Activated naive CD8-positive, alpha-beta T cell treated with anti-CD3 and anti-CD28 coated beads for 36 hours (primary cell): Measurements from ENCODE around the gene TPPP. TPM values are rescaled to one million over a fixed set of nuclear protein-coding genes. Genes with fewer than 3 reads are reported as not detected.

Experiments used
- DNase-seq: peaks from one replicate; pipeline ENCODE4 v3.0.0; 2021
- H3K27ac Mint-ChIP-seq: one replicate; pipeline ENCODE4 v1.8.0; 2022; ENCODE audit warnings: mild to moderate bottlenecking, moderate library complexity, mixed read lengths
- H3K27me3 Mint-ChIP-seq: one replicate; pipeline ENCODE4 v1.8.0; 2022; ENCODE audit warnings: mild to moderate bottlenecking, mixed read lengths
- H3K36me3 Mint-ChIP-seq: one replicate; pipeline ENCODE4 v1.8.0; 2021; ENCODE audit warnings: mild to moderate bottlenecking, mixed read lengths
- H3K4me1 Mint-ChIP-seq: one replicate; pipeline ENCODE4 v1.8.0; 2021; ENCODE audit warnings: mixed read lengths
- H3K4me3 Mint-ChIP-seq: one replicate; pipeline ENCODE4 v1.8.0; 2022; ENCODE audit warnings: mild to moderate bottlenecking, moderate library complexity, mixed read lengths
- H3K9me3 Mint-ChIP-seq: one replicate; pipeline ENCODE4 v1.8.0; 2022; ENCODE audit warnings: mixed read lengths
- total RNA-seq, 2 experiments: library from RNA; stranded (reverse); gene quantifications; one replicate each; pipeline ENCODE4 v1.2.3, GENCODE V29; 2021

Gene TPPP
- total RNA-seq, 2 experiments from 2014 or later, result 0.08 TPM; not detected in 1

DNA sequence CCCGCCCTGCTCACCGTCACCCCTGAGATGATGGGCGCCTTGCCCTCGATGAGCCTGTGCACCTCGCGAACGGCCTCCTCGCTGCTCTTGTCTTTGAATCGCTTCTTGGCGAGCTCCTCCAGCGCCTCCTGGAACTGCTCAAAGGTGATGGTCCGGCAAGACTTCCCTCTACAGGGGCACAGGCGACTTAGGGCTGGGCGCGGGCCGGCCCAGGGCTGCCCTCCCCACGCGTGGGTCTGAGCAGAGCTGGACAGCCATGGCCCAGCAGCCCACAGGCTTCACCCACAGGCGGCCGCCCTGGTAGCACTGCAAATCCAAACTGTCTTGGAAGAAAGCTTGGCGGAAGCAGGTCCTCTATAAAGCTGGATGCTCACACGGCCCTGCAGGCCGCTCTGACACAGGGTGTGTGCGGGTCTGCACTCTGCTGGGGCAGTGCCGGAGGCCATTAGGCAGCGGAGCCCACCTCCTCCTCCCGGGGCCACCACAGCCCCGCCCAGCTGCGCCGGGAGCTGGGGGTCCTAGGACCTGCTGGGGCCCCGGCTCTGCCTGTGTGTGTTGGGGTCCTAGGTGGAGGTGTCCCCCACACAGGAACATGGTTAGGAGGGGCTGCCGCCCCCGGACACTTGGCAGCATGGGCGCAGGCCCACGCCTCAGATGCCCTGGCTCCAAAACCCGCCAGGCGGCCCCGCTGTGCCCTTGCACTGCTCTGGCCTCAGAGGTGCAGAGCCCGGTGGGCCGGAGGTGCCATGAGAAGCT, 27.0 kb downstream of the TPPP start:
- peaks cover 16% of the 10 kb centered on the region for H3K36me3 Mint-ChIP-seq
- no peaks in the 10 kb centered on the region for H3K4me1 Mint-ChIP-seq
- no peak for DNase-seq
- H3K27me3 Mint-ChIP-seq, result no peaks in the 10 kb centered on the region
- no peak overlapping the region for H3K4me3 Mint-ChIP-seq
- H3K27ac Mint-ChIP-seq, result no peak overlapping the region
- no peaks in the 10 kb centered on the region for H3K9me3 Mint-ChIP-seq

DNA sequence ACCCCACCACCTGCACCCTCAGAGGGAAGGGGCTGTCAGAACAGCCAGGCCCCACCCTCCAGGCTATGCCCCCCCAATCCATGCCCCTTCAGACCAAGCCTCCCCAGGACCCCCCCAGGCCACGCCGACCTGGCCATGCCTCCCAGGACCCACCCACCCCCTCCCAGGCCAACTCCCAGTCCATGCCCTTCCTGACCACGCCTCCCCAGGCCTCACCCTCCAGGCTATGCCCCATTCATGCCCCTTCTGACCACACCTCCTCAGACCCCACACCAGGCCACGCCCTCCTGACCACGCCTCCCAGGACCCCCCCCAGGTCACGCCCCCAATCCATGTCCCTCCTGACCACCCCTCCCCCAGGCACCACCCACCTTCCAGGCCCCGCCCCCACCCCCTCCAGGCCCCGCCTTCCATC, 27.6 kb downstream of the TPPP start:
- Mint-ChIP-seq H3K36me3 (peaks cover 17% of the 10 kb centered on the region), H3K4me3 (no peak overlapping the region), H3K9me3 (no peaks in the 10 kb centered on the region), H3K4me1 (no peaks in the 10 kb centered on the region), H3K27ac (no peak overlapping the region), H3K27me3 (no peaks in the 10 kb centered on the region)
- no peak for DNase-seq

DNA sequence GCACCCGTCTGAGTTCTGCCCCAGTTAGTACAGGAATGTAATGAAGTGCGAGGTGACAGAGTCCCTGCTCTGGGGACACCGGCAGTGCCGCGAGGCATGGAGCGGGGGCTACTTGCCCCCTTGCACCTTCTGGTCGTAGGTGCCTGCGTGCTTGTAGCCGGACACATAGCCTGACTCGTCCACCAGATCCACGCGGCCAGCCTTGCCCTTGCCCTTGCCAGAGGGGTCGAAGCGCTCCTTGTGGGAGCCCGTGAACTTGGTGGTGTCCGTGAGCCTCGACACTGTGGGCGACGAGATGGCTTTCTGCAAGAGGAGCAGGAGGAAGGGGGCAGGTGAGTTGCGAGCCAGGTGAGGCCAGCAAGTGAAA, 28.2 kb downstream of the TPPP start:
- no peaks in the 10 kb centered on the region for H3K9me3 Mint-ChIP-seq
- peaks cover 19% of the 10 kb centered on the region for H3K36me3 Mint-ChIP-seq
- H3K27ac Mint-ChIP-seq, result no peak overlapping the region
- no peaks in the 10 kb centered on the region for H3K27me3 Mint-ChIP-seq
- H3K4me1 Mint-ChIP-seq, result no peaks in the 10 kb centered on the region
- H3K4me3 Mint-ChIP-seq, result no peak overlapping the region
- no peak for DNase-seq

DNA sequence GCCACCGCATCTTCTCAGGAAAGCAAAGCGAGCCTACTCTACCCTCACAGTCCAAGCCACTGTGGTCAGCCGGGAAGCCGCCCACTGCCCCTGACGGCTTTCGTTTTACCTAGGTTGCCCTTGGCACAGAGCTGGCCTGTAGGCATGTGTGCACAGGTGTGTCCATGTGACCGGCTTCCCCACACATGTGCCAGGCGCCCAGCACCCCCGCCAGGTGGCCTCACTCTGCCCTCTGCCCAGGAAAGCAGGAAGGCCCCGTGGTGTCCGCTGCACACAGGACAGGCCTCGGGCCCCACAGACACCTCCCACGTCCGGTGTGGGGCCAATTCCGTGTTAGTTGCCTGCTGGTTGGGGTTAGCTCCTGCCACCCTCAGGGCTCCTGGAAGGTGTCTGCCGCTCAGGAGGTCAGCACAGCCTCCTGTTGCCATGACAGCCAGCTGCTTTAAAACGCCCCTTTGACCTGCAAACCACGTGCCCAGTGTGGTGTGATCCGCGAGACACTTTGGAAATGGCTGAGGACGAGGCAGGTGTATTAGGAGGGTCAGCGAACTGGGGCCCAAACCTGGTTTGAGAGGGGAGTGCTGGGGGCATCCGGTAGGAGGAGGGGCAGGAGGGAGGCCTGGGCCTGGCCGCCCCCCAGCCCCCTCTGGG, 28.7 kb downstream of the TPPP start:
- no peak for DNase-seq
- Mint-ChIP-seq H3K9me3 (no peaks in the 10 kb centered on the region), H3K4me1 (no peaks in the 10 kb centered on the region), H3K36me3 (peaks cover 24% of the 10 kb centered on the region), H3K4me3 (no peak overlapping the region), H3K27ac (no peak overlapping the region), H3K27me3 (no peaks in the 10 kb centered on the region)

DNA sequence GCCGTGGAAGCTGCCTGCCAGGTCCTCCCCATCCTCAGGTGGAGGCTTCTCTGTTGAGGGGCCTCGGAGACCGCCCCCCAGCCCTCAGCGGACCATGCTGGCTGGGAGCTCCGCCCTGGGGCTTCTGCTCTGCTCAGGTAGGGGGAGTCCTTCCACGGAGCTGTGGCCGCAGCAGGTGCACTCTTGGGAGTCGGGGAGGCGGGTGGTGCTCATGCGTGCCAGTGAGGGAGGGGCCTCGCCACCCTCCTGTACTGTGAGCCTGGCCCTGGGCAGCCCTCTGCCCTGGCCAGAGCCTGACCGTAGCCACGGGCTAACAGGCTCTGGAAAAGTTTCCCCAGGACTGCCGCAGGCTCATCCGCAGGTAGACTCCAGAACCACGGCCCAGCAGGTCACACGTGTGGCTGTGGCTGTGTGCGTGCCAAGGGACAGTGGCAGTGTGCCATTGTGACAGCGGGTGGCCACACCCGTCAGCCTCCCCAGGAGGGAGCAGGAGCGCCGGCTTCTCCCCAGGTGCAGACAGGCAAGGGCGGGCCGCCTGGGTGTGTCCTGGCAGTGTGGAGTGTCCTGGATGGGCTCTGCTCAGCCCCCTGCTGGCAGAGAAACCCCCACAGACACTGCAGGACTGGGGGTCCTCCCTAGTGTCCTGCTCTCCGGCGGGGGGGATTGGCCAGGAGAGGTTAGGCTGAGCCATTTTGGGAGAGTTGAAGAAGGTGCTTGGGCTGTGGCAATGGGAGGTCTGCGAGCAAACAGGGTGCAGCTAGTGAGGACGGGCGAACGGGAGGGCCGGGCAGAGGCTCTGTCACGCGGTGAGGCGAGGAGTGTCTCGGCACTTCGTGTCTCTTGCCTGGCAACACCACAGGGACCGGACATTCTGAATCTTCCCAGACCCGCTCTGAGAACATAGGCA, 29.5 kb downstream of the TPPP start:
- Mint-ChIP-seq H3K4me3 (no peak overlapping the region), H3K27me3 (no peaks in the 10 kb centered on the region), H3K36me3 (peaks cover 30% of the 10 kb centered on the region), H3K9me3 (no peaks in the 10 kb centered on the region), H3K4me1 (no peaks in the 10 kb centered on the region), H3K27ac (no peak overlapping the region)
- DNase-seq, result no peak

DNA sequence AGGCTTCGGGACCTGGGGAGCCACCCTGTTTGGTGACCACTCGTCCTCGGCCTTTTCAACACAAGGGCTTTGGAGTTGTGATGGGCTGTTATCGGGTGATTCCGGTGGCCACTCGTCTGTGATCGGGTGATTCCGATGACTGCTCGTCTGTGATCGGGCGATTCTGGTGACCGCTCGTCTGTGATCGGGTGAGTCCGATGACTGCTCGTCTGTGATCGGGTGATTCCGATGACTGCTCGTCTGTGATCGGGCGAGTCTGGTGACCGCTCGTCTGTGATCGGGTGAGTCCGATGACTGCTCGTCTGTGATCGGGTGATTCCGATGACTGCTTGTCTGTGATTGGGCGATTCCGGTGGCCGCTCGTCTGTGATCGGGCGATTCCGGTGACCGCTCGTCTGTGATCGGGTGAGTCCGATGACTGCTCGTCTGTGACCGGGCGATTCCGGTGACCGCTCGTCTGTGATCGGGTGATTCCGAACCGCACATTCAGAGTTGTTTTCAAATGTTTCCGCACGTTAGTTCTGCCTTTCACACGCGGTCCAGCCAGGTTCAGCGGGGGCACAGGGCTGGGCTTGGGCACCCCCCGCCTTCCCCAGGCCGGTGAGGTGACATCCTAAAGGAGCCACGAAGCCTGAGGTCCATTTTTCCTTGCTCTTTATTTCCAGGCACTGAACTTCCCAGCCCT, 30.3 kb downstream of the TPPP start:
- H3K4me3 Mint-ChIP-seq, result no peak overlapping the region
- no peaks in the 10 kb centered on the region for H3K27me3 Mint-ChIP-seq
- H3K9me3 Mint-ChIP-seq, result no peaks in the 10 kb centered on the region
- no peak for DNase-seq
- peaks cover 33% of the 10 kb centered on the region for H3K36me3 Mint-ChIP-seq
- no peak overlapping the region for H3K27ac Mint-ChIP-seq
- H3K4me1 Mint-ChIP-seq, result no peaks in the 10 kb centered on the region

DNA sequence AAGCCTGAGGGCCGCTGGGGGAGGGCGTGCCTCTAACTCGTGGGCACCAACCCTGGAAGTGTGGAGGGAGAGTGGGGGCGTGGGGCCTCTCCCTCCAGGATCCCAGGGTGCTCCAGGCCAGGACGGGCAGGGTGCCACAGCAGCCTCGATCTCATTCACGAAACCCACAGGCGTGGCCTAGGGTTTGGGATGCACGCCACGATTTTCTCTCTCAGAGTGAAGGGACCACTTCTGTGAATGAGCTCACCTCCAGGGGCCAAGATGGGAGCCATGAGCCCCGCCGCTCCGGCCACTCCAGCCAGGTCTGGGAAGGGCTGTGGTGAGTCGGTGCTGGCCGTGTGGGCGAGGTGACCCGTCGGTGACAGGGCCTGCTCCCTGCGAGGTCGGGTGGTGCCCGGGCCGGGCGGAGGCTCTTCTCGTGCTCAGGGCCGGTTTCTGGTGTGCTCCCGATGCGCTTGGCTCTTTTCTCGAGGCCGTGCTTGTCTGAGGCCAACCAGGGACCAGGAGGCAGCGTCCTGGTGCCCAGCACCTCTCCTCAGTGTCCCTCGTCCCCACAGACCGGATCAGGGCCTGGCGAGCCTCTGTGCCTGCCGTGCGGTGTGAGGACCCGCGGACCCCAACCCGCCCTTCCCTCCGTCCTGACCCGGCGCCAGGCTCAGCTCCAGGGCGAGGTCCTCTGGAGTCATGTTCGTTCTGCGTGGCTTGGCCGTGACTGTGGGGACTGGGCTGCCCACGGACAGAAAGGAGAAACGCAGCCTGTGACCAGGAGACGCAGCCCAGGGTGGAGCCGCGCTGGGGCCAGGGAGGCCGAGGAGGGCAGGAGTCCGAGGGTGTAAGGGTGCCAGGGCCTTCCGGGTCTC, 31.0 kb downstream of the TPPP start:
- Mint-ChIP-seq H3K36me3 (peaks cover 36% of the 10 kb centered on the region), H3K4me3 (no peak overlapping the region), H3K4me1 (no peaks in the 10 kb centered on the region), H3K27ac (no peak overlapping the region), H3K9me3 (no peaks in the 10 kb centered on the region), H3K27me3 (no peaks in the 10 kb centered on the region)
- no peak for DNase-seq

DNA sequence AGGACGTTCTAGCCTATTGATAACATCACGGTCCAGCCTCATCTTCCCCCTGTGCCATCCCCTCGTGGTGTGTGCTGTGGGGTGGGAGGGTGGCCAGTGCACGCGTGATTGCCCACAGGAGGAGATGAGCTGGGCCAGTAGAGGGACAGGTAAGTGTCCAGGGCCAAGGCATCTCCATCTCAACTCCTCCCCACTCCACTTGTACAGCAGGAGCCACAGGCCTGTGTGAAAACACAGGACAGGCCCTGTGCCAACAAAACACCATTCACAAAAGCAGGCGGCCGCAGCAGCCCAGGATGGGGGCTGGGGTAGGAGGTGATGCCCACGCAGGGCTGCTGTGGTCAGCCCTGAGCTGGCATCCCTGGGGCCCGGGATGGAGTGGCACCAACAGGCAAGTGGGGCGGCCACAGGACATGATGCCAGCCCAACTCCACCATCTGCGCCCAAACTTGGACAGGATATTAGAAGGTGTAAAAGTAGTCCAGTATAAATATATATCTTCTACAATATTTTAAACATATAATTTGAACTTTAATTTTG, 32.6 kb downstream of the TPPP start:
- H3K27ac Mint-ChIP-seq, result no peak overlapping the region
- DNase-seq, result no peak
- no peak overlapping the region for H3K4me3 Mint-ChIP-seq
- H3K36me3 Mint-ChIP-seq, result peaks cover 36% of the 10 kb centered on the region
- H3K4me1 Mint-ChIP-seq, result no peaks in the 10 kb centered on the region
- no peaks in the 10 kb centered on the region for H3K9me3 Mint-ChIP-seq
- H3K27me3 Mint-ChIP-seq, result no peaks in the 10 kb centered on the region

DNA sequence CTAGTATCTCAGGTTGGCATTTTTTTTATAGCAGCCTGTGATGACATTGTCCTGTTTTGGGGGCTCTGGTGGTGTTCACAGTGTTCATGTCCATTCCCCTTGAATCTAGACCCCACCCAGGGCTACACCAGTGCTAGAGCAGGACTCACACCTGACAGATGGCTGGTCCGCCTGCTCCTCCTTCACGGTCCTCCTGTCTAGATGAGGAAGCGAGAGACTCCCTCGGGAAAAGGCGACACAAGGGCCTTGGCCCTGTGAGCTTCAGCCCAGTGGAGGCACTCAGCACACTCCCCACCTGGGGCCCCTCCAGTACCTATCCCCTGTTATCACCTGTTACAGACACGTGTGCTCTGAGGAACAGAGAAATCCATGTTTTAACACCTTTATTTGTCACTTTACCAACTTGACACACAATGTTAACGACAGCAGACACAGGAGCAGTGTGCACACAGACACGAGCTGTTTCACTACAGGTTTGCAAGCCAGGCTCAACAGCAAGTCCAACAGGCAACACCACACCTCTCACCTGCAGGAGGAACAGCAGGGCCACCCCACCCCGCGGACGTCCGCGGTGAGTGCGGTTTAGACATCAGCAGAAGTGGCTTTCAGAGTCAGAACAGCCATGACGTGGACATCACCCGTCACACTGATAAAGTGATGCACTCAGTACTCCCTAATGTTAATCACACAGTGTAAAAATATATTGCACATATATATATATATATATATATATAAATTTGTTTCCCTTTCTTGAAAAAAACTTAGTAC, 33.5 kb downstream of the TPPP start:
- Mint-ChIP-seq H3K36me3 (peaks cover 36% of the 10 kb centered on the region), H3K4me3 (no peak overlapping the region), H3K27me3 (no peaks in the 10 kb centered on the region), H3K9me3 (no peaks in the 10 kb centered on the region), H3K27ac (no peak overlapping the region), H3K4me1 (no peaks in the 10 kb centered on the region)
- no peak for DNase-seq

DNA sequence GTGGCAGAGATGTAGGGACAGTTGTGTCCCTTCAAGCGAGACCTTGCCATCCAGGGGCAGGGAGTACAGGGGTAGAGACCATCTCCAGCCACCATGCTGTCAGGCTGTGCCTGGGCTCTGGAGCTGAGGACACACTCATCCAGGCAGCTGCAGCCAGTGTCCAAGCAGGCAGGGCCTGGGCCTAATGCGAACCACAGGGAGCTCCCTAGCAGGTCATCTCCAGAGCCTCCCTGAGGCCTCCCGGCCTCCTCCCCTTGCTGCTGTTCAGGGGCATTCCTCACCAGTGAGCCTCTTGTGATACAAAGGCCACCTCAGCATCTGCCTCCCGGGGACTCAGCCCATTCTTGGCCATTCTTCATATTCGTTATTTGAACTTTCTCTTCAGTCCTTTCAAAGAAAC, 35.0 kb downstream of the TPPP start:
- H3K4me1 Mint-ChIP-seq, result no peaks in the 10 kb centered on the region
- no peak for DNase-seq
- H3K27ac Mint-ChIP-seq, result no peak overlapping the region
- peaks cover 32% of the 10 kb centered on the region for H3K36me3 Mint-ChIP-seq
- H3K27me3 Mint-ChIP-seq, result no peaks in the 10 kb centered on the region
- no peaks in the 10 kb centered on the region for H3K9me3 Mint-ChIP-seq
- no peak overlapping the region for H3K4me3 Mint-ChIP-seq

DNA sequence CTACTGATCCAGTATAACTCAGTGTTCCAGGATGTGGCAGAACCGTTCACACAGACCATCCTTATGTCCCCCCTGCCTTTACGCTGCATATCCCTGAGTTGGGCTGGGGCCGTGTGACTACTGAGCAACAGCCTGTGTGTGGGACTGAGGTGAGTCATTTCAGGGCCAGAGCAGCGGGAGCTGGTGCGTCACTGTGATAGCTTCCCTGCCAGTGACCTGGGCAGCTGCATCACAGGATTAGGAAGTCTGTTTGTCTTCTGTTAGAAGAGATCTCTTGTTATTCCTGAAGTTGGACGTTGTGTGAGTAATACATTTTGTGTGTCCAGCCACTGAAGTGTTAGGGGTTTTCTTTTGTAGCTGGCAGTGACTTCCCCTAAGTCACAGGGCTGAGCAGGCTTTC, 35.6 kb downstream of the TPPP start:
- Mint-ChIP-seq H3K4me1 (no peaks in the 10 kb centered on the region), H3K4me3 (no peak overlapping the region), H3K36me3 (peaks cover 29% of the 10 kb centered on the region), H3K27me3 (no peaks in the 10 kb centered on the region), H3K9me3 (no peaks in the 10 kb centered on the region), H3K27ac (no peak overlapping the region)
- no peak for DNase-seq

DNA sequence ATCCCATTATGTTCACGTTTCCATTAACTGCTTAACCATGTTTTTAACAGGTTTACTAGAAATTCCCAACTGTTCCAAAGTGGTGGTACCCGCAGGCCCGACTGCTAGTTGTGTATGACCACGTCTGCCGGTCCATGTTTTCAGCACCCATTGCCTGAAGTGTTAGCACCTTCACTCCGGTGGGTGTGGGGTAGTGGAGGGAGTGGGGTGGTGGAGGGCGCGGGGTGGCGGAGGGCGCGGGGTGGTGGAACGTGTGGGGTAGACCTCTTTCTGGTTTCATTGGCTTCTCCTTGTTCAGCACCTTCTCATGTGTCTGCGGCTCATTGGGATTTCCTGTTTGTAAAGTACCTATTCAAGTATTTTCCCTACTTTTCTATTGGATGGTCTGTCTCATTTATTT, 37.7 kb downstream of the TPPP start:
- Mint-ChIP-seq H3K9me3 (no peaks in the 10 kb centered on the region), H3K27ac (no peak overlapping the region), H3K4me1 (no peaks in the 10 kb centered on the region), H3K27me3 (no peaks in the 10 kb centered on the region), H3K4me3 (no peak overlapping the region), H3K36me3 (peaks cover 27% of the 10 kb centered on the region)
- DNase-seq, result no peak

DNA sequence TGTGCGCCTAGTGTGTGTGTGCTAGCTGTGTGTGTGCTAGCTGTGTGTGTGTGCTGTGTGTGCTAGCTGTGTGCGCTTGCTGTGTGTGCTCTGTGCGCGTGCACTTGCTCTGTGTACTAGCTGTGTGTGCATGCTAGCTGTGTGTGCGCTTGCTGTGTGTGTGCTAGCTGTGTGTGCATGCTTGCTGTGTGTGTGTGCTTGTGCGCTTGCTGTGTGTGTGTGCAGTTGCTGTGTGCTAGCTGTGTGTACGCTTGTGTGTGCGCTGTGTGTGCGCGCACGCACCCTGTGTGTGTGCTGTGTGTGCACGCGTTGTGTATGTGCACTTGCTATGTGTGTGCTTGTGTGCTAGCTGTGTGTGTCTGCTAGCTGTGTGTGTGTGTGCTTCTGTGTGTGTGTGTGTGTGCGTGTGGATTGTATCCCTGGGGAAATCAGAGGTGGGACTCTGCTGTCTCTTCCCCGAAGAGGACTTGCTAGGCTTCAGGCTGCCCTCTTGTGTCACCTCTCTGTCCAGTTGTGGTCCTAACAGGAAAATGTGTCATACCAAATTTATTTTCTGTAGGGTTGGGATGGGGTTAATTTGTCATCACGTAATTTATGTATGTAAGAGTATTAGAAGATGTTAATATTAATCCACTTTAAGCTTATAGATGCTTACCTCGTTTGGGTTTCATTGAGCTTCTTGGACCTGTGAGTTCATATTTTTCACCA, 38.9 kb downstream of the TPPP start:
- H3K9me3 Mint-ChIP-seq, result no peaks in the 10 kb centered on the region
- H3K4me1 Mint-ChIP-seq, result no peaks in the 10 kb centered on the region
- no peak overlapping the region for H3K27ac Mint-ChIP-seq
- H3K4me3 Mint-ChIP-seq, result no peak overlapping the region
- no peaks in the 10 kb centered on the region for H3K27me3 Mint-ChIP-seq
- no peak for DNase-seq
- peaks cover 19% of the 10 kb centered on the region for H3K36me3 Mint-ChIP-seq
